Vagina (tissue), 2 donors: ENCODE data around the gene HAX1. TPM values are rescaled to one million over a fixed set of nuclear protein-coding genes. Genes with fewer than 3 reads are reported as not detected.
A peak's percentile ranks its signal among the peaks of the same experiment; 100 is the strongest.

Experiments
- DNase-seq, 2 donors: peaks; one replicate each; pipeline ENCODE4 v3.0.0-alpha.2; 2017; ENCODE audit errors: extremely low spot score in 2 of 2
- H3K27ac ChIP-seq: fragments of 200-600 bp; sonication (generic); one replicate; pipeline ENCODE4 v1.5.1; 2019
- H3K27me3 ChIP-seq: fragments of 200-600 bp; sonication (generic); one replicate; pipeline ENCODE4 v1.5.1; 2019
- H3K36me3 ChIP-seq, 2 donors: fragments of 200-600 bp; sonication (generic); one replicate each; pipeline ENCODE4 v1.5.1; 2017 to 2019
- H3K4me1 ChIP-seq: fragments of 200-600 bp; sonication (generic); one replicate; pipeline ENCODE4 v1.5.1; 2019
- H3K4me3 ChIP-seq, 2 donors: fragments of 200-600 bp; sonication (generic); 1 replicate in 1 of 2; 2 replicates in 1 of 2; pipeline ENCODE4 v1.5.1; 2016 to 2019
- H3K9me3 ChIP-seq: fragments of 200-600 bp; sonication (generic); one replicate; pipeline ENCODE4 v1.5.1; 2019
- CTCF ChIP-seq, 3 experiments: fragments of 450-650 bp in 2 of 3; fragments of 200-600 bp in 1 of 3; sonication (generic) in 1 of 3; IDR thresholded peaks; one replicate each; pipeline ENCODE4 v1.5.1; 2017 to 2019; ENCODE audit warnings: antibody characterized with exemption in 3 of 3, mild to moderate bottlenecking in 2 of 3, moderate library complexity in 2 of 3
- POLR2A ChIP-seq, 2 donors: fragments of 450-650 bp; IDR thresholded peaks; one replicate each; pipeline ENCODE4 v1.6.1; 2017; ENCODE audit warnings: antibody characterized with exemption in 2 of 2, mild to moderate bottlenecking in 2 of 2, moderate library complexity in 2 of 2
- POLR2AphosphoS5 ChIP-seq, 2 donors: sonication (generic); formaldehyde crosslinking; IDR thresholded peaks; one replicate each; pipeline ENCODE4 v1.9.0; 2017; ENCODE audit warnings: antibody characterized with exemption in 2 of 2, mild to moderate bottlenecking in 2 of 2, low read depth in 1 of 2; ENCODE audit not compliant: insufficient read depth in 1 of 2
- intact Hi-C: fragments of 100-400 bp; cut with DNase I; formaldehyde crosslinking; loops from one replicate; pipeline ENCODE4 v1.15.1; 2023
- total RNA-seq: library from RNA; depleted of rRNA; stranded (reverse); fragments of >200 nt; gene quantifications from one replicate; pipeline ENCODE4 v1.2.3, GENCODE V29; 2016

The HAX1 gene
- total RNA-seq, 1 donor from 2014 or later = 80.3 TPM

- H3K9me3 ChIP-seq = no peaks in the 10 kb centered on the region
- no peaks in the 10 kb centered on the region for H3K4me1 ChIP-seq
- peaks cover 3 to 71% of the 10 kb centered on the region in 2 donors for H3K36me3 ChIP-seq
- TF ChIP-seq POLR2AphosphoS5 (IDR thresholded peaks at IDR 0.05; ENCODE audit: insufficient read depth in 1 of 2, low read depth in 1 of 2) (no peak), CTCF (IDR thresholded peaks at IDR 0.05) (no peak), POLR2A (IDR thresholded peaks at IDR 0.05) (no peak)
- H3K27ac ChIP-seq = no peak overlapping the region
- H3K4me3 ChIP-seq = no peak overlapping the region
- H3K27me3 ChIP-seq = no peaks in the 10 kb centered on the region
- intact Hi-C loops = no loop called here
- DNase-seq = no peak
Observed at GRCh38 chr1:154263465-154264332, 8.7 kb upstream of the HAX1 start.

GRCh38 chr1:154264454-154264853 is 8.0 kb upstream of the HAX1 start:
- intact Hi-C loops = no loop called here
- H3K27me3 ChIP-seq = no peaks in the 10 kb centered on the region
- DNase-seq = no peak
- peaks cover 0 to 71% of the 10 kb centered on the region in 2 donors for H3K36me3 ChIP-seq
- H3K4me1 ChIP-seq = no peaks in the 10 kb centered on the region
- no peaks in the 10 kb centered on the region for H3K9me3 ChIP-seq
- no peak for TF ChIP-seq CTCF (IDR thresholded peaks at IDR 0.05)
- TF ChIP-seq POLR2AphosphoS5 (IDR thresholded peaks at IDR 0.05; ENCODE audit: insufficient read depth in 1 of 2, low read depth in 1 of 2) = no peak
- H3K4me3 ChIP-seq = no peak overlapping the region
- H3K27ac ChIP-seq = no peak overlapping the region

- no peaks in the 10 kb centered on the region for H3K27me3 ChIP-seq
- TF ChIP-seq POLR2A (IDR thresholded peaks at IDR 0.05) (no peak), POLR2AphosphoS5 (IDR thresholded peaks at IDR 0.05; ENCODE audit: insufficient read depth in 1 of 2, low read depth in 1 of 2) (no peak), CTCF (IDR thresholded peaks at IDR 0.05) (no peak)
- intact Hi-C loops = no loop called here
- no peak overlapping the region for H3K4me3 ChIP-seq
- DNase-seq = no peak
- H3K27ac ChIP-seq = no peak overlapping the region
- H3K36me3 ChIP-seq = peaks cover 0 to 65% of the 10 kb centered on the region in 2 donors
- no peaks in the 10 kb centered on the region for H3K9me3 ChIP-seq
- H3K4me1 ChIP-seq = no peaks in the 10 kb centered on the region
Observed at GRCh38 chr1:154265586-154265985, 6.8 kb upstream of the HAX1 start.

- no peak for DNase-seq
- Histone ChIP-seq H3K36me3 (peaks cover 0 to 47% of the 10 kb centered on the region in 2 donors), H3K27me3 (no peaks in the 10 kb centered on the region), H3K9me3 (no peaks in the 10 kb centered on the region), H3K4me3 (no peak overlapping the region), H3K27ac (no peak overlapping the region), H3K4me1 (peaks cover 20% of the 10 kb centered on the region)
- TF ChIP-seq POLR2A (IDR thresholded peaks at IDR 0.05) = no peak
- TF ChIP-seq CTCF (IDR thresholded peaks at IDR 0.05) = no peak
- TF ChIP-seq POLR2AphosphoS5 (IDR thresholded peaks at IDR 0.05; ENCODE audit: insufficient read depth in 1 of 2, low read depth in 1 of 2) = no peak
- intact Hi-C loops = no loop called here
Observed at GRCh38 chr1:154270833-154271232, 1.6 kb upstream of the HAX1 start.

GRCh38 chr1:154272999-154273563 is 652 bp downstream of the HAX1 start:
- Histone ChIP-seq H3K36me3 (peaks cover 0 to 32% of the 10 kb centered on the region in 2 donors), H3K27me3 (no peaks in the 10 kb centered on the region), H3K27ac (peak overlapping the region; percentile 93), H3K4me3 (peak overlapping the region; percentile 77 to 94), H3K4me1 (peaks cover 20% of the 10 kb centered on the region), H3K9me3 (no peaks in the 10 kb centered on the region)
- intact Hi-C loops = no loop called here
- no peak for TF ChIP-seq POLR2A (IDR thresholded peaks at IDR 0.05)
- no peak for TF ChIP-seq POLR2AphosphoS5 (IDR thresholded peaks at IDR 0.05; ENCODE audit: insufficient read depth in 1 of 2, low read depth in 1 of 2)
- no peak for TF ChIP-seq CTCF (IDR thresholded peaks at IDR 0.05)
- no peak for DNase-seq
